GM23338 (cell line): ENCODE measurements around the gene EIF4E2. TPM values are rescaled to one million over a fixed set of nuclear protein-coding genes. Genes with fewer than 3 reads are reported as not detected.

Experiments used
- ATAC-seq: fragments of 200-7000 bp; cut with Tn5 transposase; 3 replicates; pipeline ENCODE4 v1.9.1; 2020
- DNase-seq: peaks from one replicate; pipeline ENCODE4 v3.0.0-alpha.2; 2015; ENCODE audit warnings: low spot score
- H2AFZ ChIP-seq: fragments of 200-600 bp; sonication (generic); 2 replicates; pipeline ENCODE4 v1.8.0; 2016; ENCODE audit warnings: antibody characterized with exemption, mild to moderate bottlenecking, moderate library complexity
- H3F3A ChIP-seq: fragments of 200-600 bp; sonication (generic); replicated peaks from 2 replicates; pipeline ENCODE4 v1.8.0; 2017; ENCODE audit warnings: antibody characterized with exemption, mixed run types, low read depth
- H3K27ac ChIP-seq: fragments of 200-600 bp; sonication (generic); 2 replicates; pipeline ENCODE4 v1.6.1; 2016; ENCODE audit warnings: low read depth
- H3K27me3 ChIP-seq: fragments of 200-600 bp; sonication (generic); 2 replicates; pipeline ENCODE4 v1.8.0; 2016; ENCODE audit warnings: mild to moderate bottlenecking, mixed run types, moderate library complexity; ENCODE audit not compliant: insufficient read depth
- H3K36me3 ChIP-seq: fragments of 200-600 bp; sonication (generic); 2 replicates; pipeline ENCODE4 v1.8.0; 2016; ENCODE audit warnings: mild to moderate bottlenecking; ENCODE audit not compliant: insufficient read depth
- H3K4me1 ChIP-seq: fragments of 200-600 bp; sonication (generic); 2 replicates; pipeline ENCODE4 v1.8.0; 2016; ENCODE audit warnings: mild to moderate bottlenecking, moderate library complexity; ENCODE audit not compliant: insufficient read depth
- H3K4me2 ChIP-seq: fragments of 200-600 bp; sonication (generic); 2 replicates; pipeline ENCODE4 v1.7.1; 2017; ENCODE audit warnings: mixed run types
- H3K4me3 ChIP-seq: fragments of 200-600 bp; sonication (generic); 2 replicates; pipeline ENCODE4 v1.6.1; 2016; ENCODE audit warnings: mixed run types
- H3K79me2 ChIP-seq: fragments of 200-600 bp; sonication (generic); replicated peaks from 2 replicates; pipeline ENCODE4 v1.8.0; 2017; ENCODE audit warnings: mild to moderate bottlenecking; ENCODE audit not compliant: insufficient read depth
- H3K9me2 ChIP-seq: fragments of 200-600 bp; sonication (generic); 2 replicates; pipeline ENCODE4 v1.8.0; 2017; ENCODE audit not compliant: insufficient read depth
- H4K20me1 ChIP-seq: fragments of 200-600 bp; sonication (generic); replicated peaks from 2 replicates; pipeline ENCODE4 v1.8.0; 2017; ENCODE audit warnings: mild to moderate bottlenecking; ENCODE audit not compliant: insufficient read depth
- H3K27ac Mint-ChIP-seq: 2 replicates; pipeline ENCODE4 v1.8.0; 2020; ENCODE audit warnings: inconsistent platforms, mild to moderate bottlenecking, moderate library complexity, mixed read lengths
- H3K27me3 Mint-ChIP-seq: 3 replicates; pipeline ENCODE4 v1.8.0; 2022; ENCODE audit warnings: low read depth, mild to moderate bottlenecking, moderate library complexity, mixed read lengths, inconsistent platforms; ENCODE audit not compliant: insufficient read depth, poor library complexity
- H3K36me3 Mint-ChIP-seq: 3 replicates; pipeline ENCODE4 v1.8.0; 2021; ENCODE audit warnings: low read depth, mild to moderate bottlenecking, inconsistent platforms, moderate library complexity, mixed read lengths
- H3K4me1 Mint-ChIP-seq: 3 replicates; pipeline ENCODE4 v1.8.0; 2020; ENCODE audit warnings: mild to moderate bottlenecking, inconsistent platforms, mixed read lengths
- H3K4me3 Mint-ChIP-seq: 3 replicates; pipeline ENCODE4 v1.8.0; 2021; ENCODE audit warnings: moderate library complexity, mild to moderate bottlenecking, inconsistent platforms, mixed read lengths
- H3K9me3 Mint-ChIP-seq: 3 replicates; pipeline ENCODE4 v1.8.0; 2020; ENCODE audit warnings: moderate library complexity, mild to moderate bottlenecking, inconsistent platforms, mixed read lengths
- CREB1 ChIP-seq: fragments of 250-450 bp; sonication (Bioruptor Pico); IDR thresholded peaks from 2 replicates; pipeline ENCODE4 v1.5.0; 2020; ENCODE audit warnings: low read depth, mild to moderate bottlenecking, moderate library complexity
- EZH2 ChIP-seq: fragments of 200-600 bp; sonication (generic); IDR thresholded peaks from one replicate; pipeline ENCODE4 v1.8.0; 2017; ENCODE audit warnings: antibody characterized with exemption, mild to moderate bottlenecking, low read depth; ENCODE audit not compliant: unreplicated experiment
- EZH2phosphoT487 ChIP-seq: fragments of 200-600 bp; sonication (generic); IDR thresholded peaks from one replicate; pipeline ENCODE4 v1.8.1; 2018; ENCODE audit warnings: antibody characterized with exemption; ENCODE audit not compliant: unreplicated experiment
- JUNB ChIP-seq: IDR thresholded peaks from one replicate; pipeline ENCODE4 v1.6.1; 2016; ENCODE audit warnings: antibody characterized with exemption; ENCODE audit not compliant: unreplicated experiment
- ZNF331 ChIP-seq: fragments of 250-450 bp; sonication (Bioruptor Pico); IDR thresholded peaks from 2 replicates; pipeline ENCODE4 v1.5.0; 2020; ENCODE audit warnings: low read depth, mild to moderate bottlenecking, moderate library complexity
- polyA plus RNA-seq: library from polyadenylated mRNA; unstranded; fragments of >200 nt; fragmentation: Nextera tagmentation; extraction: Ambion mirVana; gene quantifications from 2 replicates; pipeline ENCODE4 v1.2.1, GENCODE V29; 2016
- total RNA-seq: library from RNA; depleted of rRNA; stranded (reverse); fragments of >200 nt; shearing (Covaris generic); gene quantifications from 2 replicates; pipeline ENCODE4 v1.2.3, GENCODE V29; 2014
- TF ChIP-seq, protein P1 (sequence below): fragments of 250-450 bp; sonication (Bioruptor Pico); IDR thresholded peaks from 2 replicates; pipeline ENCODE4 v1.5.0; 2020; ENCODE audit warnings: mild to moderate bottlenecking, moderate library complexity
- TF ChIP-seq, protein P2 (sequence below), 2 experiments: fragments of 200-600 bp in 1 of 2; sonication (generic) in 1 of 2; conservative IDR thresholded peaks; 2 replicates each; pipeline versions ENCODE4 v1.5.1 to v1.6.1; 2016 to 2017; ENCODE audit warnings: antibody characterized with exemption in 2 of 2, low read depth in 2 of 2, mild to moderate bottlenecking in 2 of 2, moderate library complexity in 1 of 2
- TF ChIP-seq, protein P3 (sequence below): IDR thresholded peaks from one replicate; pipeline ENCODE4 v1.6.1; 2018; ENCODE audit warnings: antibody characterized with exemption; ENCODE audit not compliant: unreplicated experiment

Gene EIF4E2
- total and polyA plus RNA-seq, 2 experiments from 2014 or later, result 68.1 to 152 TPM

DNA sequence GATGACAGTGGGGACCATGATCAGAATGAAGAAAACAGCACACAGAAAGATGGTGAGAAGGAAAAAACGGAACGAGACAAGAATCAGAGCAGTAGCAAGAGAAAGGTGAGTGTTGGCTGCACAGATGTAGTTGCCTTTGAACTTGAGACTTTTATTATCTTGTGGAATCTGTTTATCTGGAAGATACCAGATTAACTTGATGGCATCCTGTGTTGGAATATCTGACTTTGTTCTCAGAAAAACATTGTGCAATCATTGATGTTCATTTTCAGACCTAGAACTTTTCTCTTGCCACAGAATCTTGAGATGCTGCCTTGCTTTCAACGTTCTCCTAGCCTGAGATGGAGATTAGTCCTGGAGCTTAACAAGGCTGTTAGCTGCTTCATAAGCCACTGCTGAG is 5.9 kb downstream of the EIF4E2 start:
- ATAC-seq, result no peak
- Histone ChIP-seq H3K27ac (no peak overlapping the region), H3K27me3 (no peaks in the 10 kb centered on the region), H3K36me3 (peaks cover 32% of the 10 kb centered on the region), H4K20me1 (peaks cover 42% of the 10 kb centered on the region), H3K79me2 (peaks cover 59% of the 10 kb centered on the region), H3K4me2 (no peak overlapping the region), H3K4me3 (no peak overlapping the region), H2AFZ (no peak overlapping the region), H3F3A (no peaks in the 10 kb centered on the region; the same call in 1 of the 2 replicates), H3K4me1 (peaks cover 5% of the 10 kb centered on the region; the same call in 1 of the 2 replicates), H3K9me2 (no peaks in the 10 kb centered on the region)
- Mint-ChIP-seq H3K27ac (no peak overlapping the region), H3K4me3 (no peak overlapping the region), H3K4me1 (peaks cover 8% of the 10 kb centered on the region), H3K27me3 (no peaks in the 10 kb centered on the region), H3K9me3 (no peaks in the 10 kb centered on the region), H3K36me3 (peaks cover 57% of the 10 kb centered on the region)
- TF ChIP-seq ZNF331 (CRISPR knock-in tag) (no peak), EZH2phosphoT487 (no peak), CREB1 (CRISPR knock-in tag) (no peak), JUNB (no peak), EZH2 (no peak)
- TF ChIP-seq, protein P1, sequence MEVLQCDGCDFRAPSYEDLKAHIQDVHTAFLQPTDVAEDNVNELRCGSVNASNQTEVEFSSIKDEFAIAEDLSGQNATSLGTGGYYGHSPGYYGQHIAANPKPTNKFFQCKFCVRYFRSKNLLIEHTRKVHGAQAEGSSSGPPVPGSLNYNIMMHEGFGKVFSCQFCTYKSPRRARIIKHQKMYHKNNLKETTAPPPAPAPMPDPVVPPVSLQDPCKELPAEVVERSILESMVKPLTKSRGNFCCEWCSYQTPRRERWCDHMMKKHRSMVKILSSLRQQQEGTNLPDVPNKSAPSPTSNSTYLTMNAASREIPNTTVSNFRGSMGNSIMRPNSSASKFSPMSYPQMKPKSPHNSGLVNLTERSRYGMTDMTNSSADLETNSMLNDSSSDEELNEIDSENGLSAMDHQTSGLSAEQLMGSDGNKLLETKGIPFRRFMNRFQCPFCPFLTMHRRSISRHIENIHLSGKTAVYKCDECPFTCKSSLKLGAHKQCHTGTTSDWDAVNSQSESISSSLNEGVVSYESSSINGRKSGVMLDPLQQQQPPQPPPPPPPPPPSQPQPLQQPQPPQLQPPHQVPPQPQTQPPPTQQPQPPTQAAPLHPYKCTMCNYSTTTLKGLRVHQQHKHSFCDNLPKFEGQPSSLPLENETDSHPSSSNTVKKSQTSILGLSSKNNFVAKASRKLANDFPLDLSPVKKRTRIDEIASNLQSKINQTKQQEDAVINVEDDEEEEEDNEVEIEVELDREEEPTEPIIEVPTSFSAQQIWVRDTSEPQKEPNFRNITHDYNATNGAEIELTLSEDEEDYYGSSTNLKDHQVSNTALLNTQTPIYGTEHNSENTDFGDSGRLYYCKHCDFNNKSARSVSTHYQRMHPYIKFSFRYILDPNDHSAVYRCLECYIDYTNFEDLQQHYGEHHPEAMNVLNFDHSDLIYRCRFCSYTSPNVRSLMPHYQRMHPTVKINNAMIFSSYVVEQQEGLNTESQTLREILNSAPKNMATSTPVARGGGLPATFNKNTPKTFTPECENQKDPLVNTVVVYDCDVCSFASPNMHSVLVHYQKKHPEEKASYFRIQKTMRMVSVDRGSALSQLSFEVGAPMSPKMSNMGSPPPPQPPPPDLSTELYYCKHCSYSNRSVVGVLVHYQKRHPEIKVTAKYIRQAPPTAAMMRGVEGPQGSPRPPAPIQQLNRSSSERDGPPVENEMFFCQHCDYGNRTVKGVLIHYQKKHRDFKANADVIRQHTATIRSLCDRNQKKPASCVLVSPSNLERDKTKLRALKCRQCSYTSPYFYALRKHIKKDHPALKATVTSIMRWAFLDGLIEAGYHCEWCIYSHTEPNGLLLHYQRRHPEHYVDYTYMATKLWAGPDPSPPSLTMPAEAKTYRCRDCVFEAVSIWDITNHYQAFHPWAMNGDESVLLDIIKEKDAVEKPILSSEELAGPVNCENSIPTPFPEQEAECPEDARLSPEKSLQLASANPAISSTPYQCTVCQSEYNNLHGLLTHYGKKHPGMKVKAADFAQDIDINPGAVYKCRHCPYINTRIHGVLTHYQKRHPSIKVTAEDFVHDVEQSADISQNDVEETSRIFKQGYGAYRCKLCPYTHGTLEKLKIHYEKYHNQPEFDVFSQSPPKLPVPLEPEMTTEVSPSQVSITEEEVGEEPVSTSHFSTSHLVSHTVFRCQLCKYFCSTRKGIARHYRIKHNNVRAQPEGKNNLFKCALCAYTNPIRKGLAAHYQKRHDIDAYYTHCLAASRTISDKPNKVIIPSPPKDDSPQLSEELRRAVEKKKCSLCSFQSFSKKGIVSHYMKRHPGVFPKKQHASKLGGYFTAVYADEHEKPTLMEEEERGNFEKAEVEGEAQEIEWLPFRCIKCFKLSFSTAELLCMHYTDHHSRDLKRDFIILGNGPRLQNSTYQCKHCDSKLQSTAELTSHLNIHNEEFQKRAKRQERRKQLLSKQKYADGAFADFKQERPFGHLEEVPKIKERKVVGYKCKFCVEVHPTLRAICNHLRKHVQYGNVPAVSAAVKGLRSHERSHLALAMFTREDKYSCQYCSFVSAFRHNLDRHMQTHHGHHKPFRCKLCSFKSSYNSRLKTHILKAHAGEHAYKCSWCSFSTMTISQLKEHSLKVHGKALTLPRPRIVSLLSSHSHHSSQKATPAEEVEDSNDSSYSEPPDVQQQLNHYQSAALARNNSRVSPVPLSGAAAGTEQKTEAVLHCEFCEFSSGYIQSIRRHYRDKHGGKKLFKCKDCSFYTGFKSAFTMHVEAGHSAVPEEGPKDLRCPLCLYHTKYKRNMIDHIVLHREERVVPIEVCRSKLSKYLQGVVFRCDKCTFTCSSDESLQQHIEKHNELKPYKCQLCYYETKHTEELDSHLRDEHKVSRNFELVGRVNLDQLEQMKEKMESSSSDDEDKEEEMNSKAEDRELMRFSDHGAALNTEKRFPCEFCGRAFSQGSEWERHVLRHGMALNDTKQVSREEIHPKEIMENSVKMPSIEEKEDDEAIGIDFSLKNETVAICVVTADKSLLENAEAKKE (CRISPR knock-in tag), result no peak
- TF ChIP-seq, protein P2, sequence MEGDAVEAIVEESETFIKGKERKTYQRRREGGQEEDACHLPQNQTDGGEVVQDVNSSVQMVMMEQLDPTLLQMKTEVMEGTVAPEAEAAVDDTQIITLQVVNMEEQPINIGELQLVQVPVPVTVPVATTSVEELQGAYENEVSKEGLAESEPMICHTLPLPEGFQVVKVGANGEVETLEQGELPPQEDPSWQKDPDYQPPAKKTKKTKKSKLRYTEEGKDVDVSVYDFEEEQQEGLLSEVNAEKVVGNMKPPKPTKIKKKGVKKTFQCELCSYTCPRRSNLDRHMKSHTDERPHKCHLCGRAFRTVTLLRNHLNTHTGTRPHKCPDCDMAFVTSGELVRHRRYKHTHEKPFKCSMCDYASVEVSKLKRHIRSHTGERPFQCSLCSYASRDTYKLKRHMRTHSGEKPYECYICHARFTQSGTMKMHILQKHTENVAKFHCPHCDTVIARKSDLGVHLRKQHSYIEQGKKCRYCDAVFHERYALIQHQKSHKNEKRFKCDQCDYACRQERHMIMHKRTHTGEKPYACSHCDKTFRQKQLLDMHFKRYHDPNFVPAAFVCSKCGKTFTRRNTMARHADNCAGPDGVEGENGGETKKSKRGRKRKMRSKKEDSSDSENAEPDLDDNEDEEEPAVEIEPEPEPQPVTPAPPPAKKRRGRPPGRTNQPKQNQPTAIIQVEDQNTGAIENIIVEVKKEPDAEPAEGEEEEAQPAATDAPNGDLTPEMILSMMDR (conservative IDR thresholded peaks at IDR 0.05; ENCODE audit: low read depth in 2 of 2), result no peak
- TF ChIP-seq, protein P3, sequence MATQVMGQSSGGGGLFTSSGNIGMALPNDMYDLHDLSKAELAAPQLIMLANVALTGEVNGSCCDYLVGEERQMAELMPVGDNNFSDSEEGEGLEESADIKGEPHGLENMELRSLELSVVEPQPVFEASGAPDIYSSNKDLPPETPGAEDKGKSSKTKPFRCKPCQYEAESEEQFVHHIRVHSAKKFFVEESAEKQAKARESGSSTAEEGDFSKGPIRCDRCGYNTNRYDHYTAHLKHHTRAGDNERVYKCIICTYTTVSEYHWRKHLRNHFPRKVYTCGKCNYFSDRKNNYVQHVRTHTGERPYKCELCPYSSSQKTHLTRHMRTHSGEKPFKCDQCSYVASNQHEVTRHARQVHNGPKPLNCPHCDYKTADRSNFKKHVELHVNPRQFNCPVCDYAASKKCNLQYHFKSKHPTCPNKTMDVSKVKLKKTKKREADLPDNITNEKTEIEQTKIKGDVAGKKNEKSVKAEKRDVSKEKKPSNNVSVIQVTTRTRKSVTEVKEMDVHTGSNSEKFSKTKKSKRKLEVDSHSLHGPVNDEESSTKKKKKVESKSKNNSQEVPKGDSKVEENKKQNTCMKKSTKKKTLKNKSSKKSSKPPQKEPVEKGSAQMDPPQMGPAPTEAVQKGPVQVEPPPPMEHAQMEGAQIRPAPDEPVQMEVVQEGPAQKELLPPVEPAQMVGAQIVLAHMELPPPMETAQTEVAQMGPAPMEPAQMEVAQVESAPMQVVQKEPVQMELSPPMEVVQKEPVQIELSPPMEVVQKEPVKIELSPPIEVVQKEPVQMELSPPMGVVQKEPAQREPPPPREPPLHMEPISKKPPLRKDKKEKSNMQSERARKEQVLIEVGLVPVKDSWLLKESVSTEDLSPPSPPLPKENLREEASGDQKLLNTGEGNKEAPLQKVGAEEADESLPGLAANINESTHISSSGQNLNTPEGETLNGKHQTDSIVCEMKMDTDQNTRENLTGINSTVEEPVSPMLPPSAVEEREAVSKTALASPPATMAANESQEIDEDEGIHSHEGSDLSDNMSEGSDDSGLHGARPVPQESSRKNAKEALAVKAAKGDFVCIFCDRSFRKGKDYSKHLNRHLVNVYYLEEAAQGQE, result no peak
- no peak for DNase-seq
